Measurements from ENCODE around the gene BRF1. TPM values are rescaled to one million over a fixed set of nuclear protein-coding genes. Genes with fewer than 3 reads are reported as not detected.

BRF1 gene
- polyA plus RNA-seq, 1 of the 3 experiments (the other 2 are of a cell fraction): 15.7 TPM

DNA sequence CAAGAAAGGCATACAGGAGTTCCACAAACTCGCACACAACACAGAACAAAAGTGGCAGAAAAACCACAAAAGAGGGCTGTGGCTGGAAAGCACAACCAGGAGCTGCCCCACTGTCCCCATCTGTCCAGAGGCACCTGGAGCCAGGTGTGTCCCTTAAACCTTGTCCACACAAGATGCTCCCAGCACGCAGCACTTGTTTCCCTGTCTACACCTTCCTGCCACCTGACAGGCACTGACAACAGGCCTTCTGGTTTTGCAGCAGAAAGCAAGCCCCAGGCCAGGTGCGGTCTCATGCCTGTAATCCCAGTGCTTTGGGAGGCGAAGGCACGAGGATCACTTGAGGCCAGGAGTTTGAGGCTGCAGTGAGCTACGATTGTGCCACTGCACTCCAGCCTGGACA is 48.9 kb downstream of the BRF1 start:
- ChIA-PET CTCF (no interaction called here), POLR2A (interaction anchor here (1.6 kb wide), 1 partner anchor 9 kb away, joined by 3 read pairs; no protein-coding TSS in a partner anchor)
- 96% methylated on average over 5 of the region's 6 CpGs for WGBS (ENCODE audit: low lambda C conversion rate)
- Histone ChIP-seq H3K4me2 (no peak overlapping the region), H3F3A (replicated peaks; ENCODE audit: insufficient read depth) (no peaks in the 10 kb centered on the region), H4K20me1 (ENCODE audit: insufficient read depth) (0 out of 2 replicates have a peak, but pooled peaks cover 5% of the 10 kb centered on the region), H3K79me2 (ENCODE audit: insufficient read depth) (peaks cover 16% of the 10 kb centered on the region; the same call in 1 of the 2 replicates), H2AFZ (ENCODE audit: low read depth) (no peak overlapping the region), H3K9me2 (no peaks in the 10 kb centered on the region), H3K36me3 (replicated peaks in 1 of 2; ENCODE audit: control insufficient read depth in 1 of 2, insufficient read depth in 2 of 2, low read length in 1 of 2) (peaks cover 11 to 45% of the 10 kb centered on the region in 2 experiments), H3K27me3 (ENCODE audit: insufficient read depth) (no peaks in the 10 kb centered on the region), H3K27ac (ENCODE audit: low read depth in 2 of 2, low read length in 1 of 2) (no peak overlapping the region), H3K4me3 (ENCODE audit: low read depth in 2 of 2, low read length in 1 of 2) (no peak overlapping the region), H3K9me3 (no peaks in the 10 kb centered on the region), H3K4me1 (ENCODE audit: control insufficient read depth in 1 of 2, insufficient read depth in 2 of 2, low read depth in 1 of 2, low read length in 1 of 2) (peaks cover 8 to 11% of the 10 kb centered on the region in 2 experiments; a peak in 2 of 4 replicates), H3K9ac (no peak overlapping the region)
- no peak for DNase-seq
- TF ChIP-seq RAD21 (IDR thresholded peaks at IDR 0.05; ENCODE audit: low read length): no peak
- no peak for TF ChIP-seq NFIC (IDR thresholded peaks at IDR 0.05; ENCODE audit: borderline replicate concordance)
- no peak for TF ChIP-seq TAF1 (IDR thresholded peaks at IDR 0.05; ENCODE audit: borderline replicate concordance, low read depth, low read length)
- no peak for TF ChIP-seq RXRA (IDR thresholded peaks at IDR 0.05; ENCODE audit: borderline replicate concordance, low read depth)
- TF ChIP-seq POLR2AphosphoS5 (IDR thresholded peaks at IDR 0.05; ENCODE audit: low read depth, low read length): no peak
- no peak for TF ChIP-seq CHD2 (IDR thresholded peaks at IDR 0.05; ENCODE audit: low read length, partially characterized antibody)
- TF ChIP-seq PBX3 (IDR thresholded peaks at IDR 0.05): no peak

DNA sequence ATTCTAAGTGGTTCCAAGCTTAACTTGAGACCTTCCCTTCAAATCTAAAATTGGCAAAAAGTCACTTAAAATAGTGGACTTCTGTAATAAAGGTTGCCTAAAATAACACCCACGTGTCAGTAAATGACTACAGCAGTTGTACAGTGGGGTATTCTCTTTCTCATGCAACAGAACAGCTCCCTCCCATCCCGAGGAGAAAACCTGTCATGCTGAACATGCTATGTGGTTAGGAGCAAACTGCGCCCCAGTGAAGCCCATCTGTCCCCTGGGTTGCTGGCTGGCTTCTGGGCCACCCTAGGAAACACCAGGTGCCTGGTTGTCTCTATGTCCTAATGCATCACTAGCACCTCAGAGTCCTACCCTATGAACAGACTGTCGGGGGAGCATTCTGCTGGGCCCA is 49.8 kb downstream of the BRF1 start:
- H3K4me2 ChIP-seq: no peak overlapping the region
- no peak overlapping the region for H3K27ac ChIP-seq (ENCODE audit: low read depth in 2 of 2, low read length in 1 of 2)
- H3F3A ChIP-seq (replicated peaks; ENCODE audit: insufficient read depth): no peaks in the 10 kb centered on the region
- H3K4me3 ChIP-seq (ENCODE audit: low read depth in 2 of 2, low read length in 1 of 2): no peak overlapping the region
- ChIA-PET POLR2A (interaction anchor here (1.6 kb wide), 1 partner anchor 10 kb away, joined by 3 read pairs; no protein-coding TSS in a partner anchor), CTCF (interaction anchor here (0.7 kb wide), 1 partner anchor 29 kb away, joined by 3 read pairs; no protein-coding TSS in a partner anchor)
- H2AFZ ChIP-seq (ENCODE audit: low read depth): no peak overlapping the region
- H3K9ac ChIP-seq: no peak overlapping the region
- peaks cover 14 to 44% of the 10 kb centered on the region in 2 experiments for H3K36me3 ChIP-seq (replicated peaks in 1 of 2; ENCODE audit: control insufficient read depth in 1 of 2, insufficient read depth in 2 of 2, low read length in 1 of 2)
- no peak for DNase-seq
- TF ChIP-seq FOSL2 (IDR thresholded peaks at IDR 0.05; ENCODE audit: borderline replicate concordance, low read depth) (no peak), SMC3 (IDR thresholded peaks at IDR 0.05; ENCODE audit: low read depth, low read length) (no peak), RAD21 (IDR thresholded peaks at IDR 0.05; ENCODE audit: low read length) (no peak), MAX (IDR thresholded peaks at IDR 0.05; ENCODE audit: low read depth) (no peak), CTCF (IDR thresholded peaks at IDR 0.05) (no peak), POLR2AphosphoS5 (IDR thresholded peaks at IDR 0.05; ENCODE audit: low read depth, low read length) (no peak), MXI1 (IDR thresholded peaks at IDR 0.05; ENCODE audit: low read depth, low read length) (no peak), GATA2 (CRISPR knock-in tag; IDR thresholded peaks at IDR 0.05) (no peak), NFIC (IDR thresholded peaks at IDR 0.05; ENCODE audit: borderline replicate concordance) (no peak)
- peaks cover 25% of the 10 kb centered on the region; the same call in 1 of the 2 replicates for H3K79me2 ChIP-seq (ENCODE audit: insufficient read depth)
- no peaks in the 10 kb centered on the region for H3K9me3 ChIP-seq
- H3K9me2 ChIP-seq: no peaks in the 10 kb centered on the region
- 75% methylated on average over 4 of the region's 4 CpGs for WGBS (ENCODE audit: low lambda C conversion rate)
- H4K20me1 ChIP-seq (ENCODE audit: insufficient read depth): 0 out of 2 replicates have a peak, but pooled peaks cover 9% of the 10 kb centered on the region
- no peaks in the 10 kb centered on the region for H3K27me3 ChIP-seq (ENCODE audit: insufficient read depth)
- peaks cover 8 to 11% of the 10 kb centered on the region in 2 experiments; a peak in 2 of 4 replicates for H3K4me1 ChIP-seq (ENCODE audit: control insufficient read depth in 1 of 2, insufficient read depth in 2 of 2, low read depth in 1 of 2, low read length in 1 of 2)

Measured in SK-N-SH (cell line).